ENCODE data around the gene CCDC33.

CCDC33 gene

GRCh38 chr15:74277242-74277810 is 41.2 kb downstream of the CCDC33 start:
- TF ChIP-seq ZNF70 (CRISPR knock-in tag; IDR thresholded peaks at IDR 0.05) (no peak), TCF4 (CRISPR knock-in tag; IDR thresholded peaks at IDR 0.05; ENCODE audit: borderline replicate concordance) (no peak), ZFP3 (CRISPR knock-in tag; IDR thresholded peaks at IDR 0.05) (0 out of 2 replicates have a peak, but pooled peaks have one; percentile 23)
- ATAC-seq = no peak

GRCh38 chr15:74278207-74278606 is 42.1 kb downstream of the CCDC33 start:
- ATAC-seq = no peak
- TF ChIP-seq SNAI2 (CRISPR knock-in tag; IDR thresholded peaks at IDR 0.05) (no peak), GLIS3 (CRISPR knock-in tag; IDR thresholded peaks at IDR 0.05) (no peak), TSHZ2 (CRISPR knock-in tag; IDR thresholded peaks at IDR 0.05) (no peak), ZC3H10 (CRISPR knock-in tag; IDR thresholded peaks at IDR 0.05) (no peak), TCF4 (CRISPR knock-in tag; IDR thresholded peaks at IDR 0.05; ENCODE audit: borderline replicate concordance) (no peak), OSR1 (CRISPR knock-in tag; IDR thresholded peaks at IDR 0.05) (no peak), ISL1 (CRISPR knock-in tag; IDR thresholded peaks at IDR 0.05) (no peak), TOX (CRISPR knock-in tag; IDR thresholded peaks at IDR 0.05; ENCODE audit: borderline replicate concordance) (no peak)
- TF ChIP-seq, protein P1, sequence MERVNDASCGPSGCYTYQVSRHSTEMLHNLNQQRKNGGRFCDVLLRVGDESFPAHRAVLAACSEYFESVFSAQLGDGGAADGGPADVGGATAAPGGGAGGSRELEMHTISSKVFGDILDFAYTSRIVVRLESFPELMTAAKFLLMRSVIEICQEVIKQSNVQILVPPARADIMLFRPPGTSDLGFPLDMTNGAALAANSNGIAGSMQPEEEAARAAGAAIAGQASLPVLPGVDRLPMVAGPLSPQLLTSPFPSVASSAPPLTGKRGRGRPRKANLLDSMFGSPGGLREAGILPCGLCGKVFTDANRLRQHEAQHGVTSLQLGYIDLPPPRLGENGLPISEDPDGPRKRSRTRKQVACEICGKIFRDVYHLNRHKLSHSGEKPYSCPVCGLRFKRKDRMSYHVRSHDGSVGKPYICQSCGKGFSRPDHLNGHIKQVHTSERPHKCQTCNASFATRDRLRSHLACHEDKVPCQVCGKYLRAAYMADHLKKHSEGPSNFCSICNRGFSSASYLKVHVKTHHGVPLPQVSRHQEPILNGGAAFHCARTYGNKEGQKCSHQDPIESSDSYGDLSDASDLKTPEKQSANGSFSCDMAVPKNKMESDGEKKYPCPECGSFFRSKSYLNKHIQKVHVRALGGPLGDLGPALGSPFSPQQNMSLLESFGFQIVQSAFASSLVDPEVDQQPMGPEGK (CRISPR knock-in tag; IDR thresholded peaks at IDR 0.05; ENCODE audit: borderline replicate concordance) = no peak

DNA sequence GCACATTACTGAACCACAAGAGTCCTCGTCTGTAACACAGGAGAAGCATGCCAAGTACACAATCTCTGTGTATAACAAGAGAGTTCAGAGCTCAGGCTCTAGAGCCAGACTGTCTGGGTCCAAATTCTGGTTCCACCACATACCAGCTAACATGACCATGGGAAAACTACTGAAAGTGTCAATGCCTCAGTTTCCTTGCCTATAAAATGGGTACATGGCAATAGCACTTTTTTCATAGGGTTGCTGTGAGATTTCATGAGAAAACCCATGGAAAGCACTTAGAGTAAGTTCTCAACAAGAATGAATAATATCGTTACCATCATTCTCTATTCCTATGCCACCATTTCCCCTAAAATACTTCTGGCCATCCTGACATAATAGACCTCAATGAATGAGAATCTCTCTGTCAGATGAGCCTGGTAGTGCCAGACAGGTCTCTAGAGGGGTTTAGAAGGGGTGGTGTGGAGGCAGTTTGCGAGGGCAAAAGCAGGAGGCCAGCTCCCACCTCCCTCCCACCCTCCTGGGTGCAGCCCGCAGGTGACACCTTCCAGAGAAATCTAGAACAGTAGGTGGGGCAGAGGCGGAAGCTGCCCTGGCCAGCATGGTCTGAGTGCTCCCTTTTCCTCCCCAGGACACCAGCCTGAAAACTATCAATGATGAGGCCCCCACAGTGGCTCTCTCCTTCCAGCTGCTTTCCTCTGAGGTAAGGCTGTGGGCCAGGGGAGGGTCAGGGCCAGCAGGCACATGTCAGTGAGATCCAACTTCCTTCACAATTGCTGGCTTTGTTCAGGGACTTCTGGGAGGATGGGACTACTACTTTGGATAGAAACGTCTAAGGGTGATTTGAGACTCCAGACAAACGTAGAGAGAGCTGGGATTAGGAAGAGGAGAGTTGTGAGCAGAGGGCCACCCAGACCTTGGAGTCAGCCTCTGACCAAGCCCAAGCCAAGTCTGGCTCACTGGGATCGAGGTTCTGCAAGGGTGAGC is 45.3 kb downstream of the CCDC33 start:
- no peak for ATAC-seq
- TF ChIP-seq, protein P2, sequence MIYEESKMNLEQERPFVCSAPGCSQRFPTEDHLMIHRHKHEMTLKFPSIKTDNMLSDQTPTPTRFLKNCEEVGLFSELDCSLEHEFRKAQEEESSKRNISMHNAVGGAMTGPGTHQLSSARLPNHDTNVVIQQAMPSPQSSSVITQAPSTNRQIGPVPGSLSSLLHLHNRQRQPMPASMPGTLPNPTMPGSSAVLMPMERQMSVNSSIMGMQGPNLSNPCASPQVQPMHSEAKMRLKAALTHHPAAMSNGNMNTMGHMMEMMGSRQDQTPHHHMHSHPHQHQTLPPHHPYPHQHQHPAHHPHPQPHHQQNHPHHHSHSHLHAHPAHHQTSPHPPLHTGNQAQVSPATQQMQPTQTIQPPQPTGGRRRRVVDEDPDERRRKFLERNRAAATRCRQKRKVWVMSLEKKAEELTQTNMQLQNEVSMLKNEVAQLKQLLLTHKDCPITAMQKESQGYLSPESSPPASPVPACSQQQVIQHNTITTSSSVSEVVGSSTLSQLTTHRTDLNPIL (CRISPR knock-in tag; IDR thresholded peaks at IDR 0.05; ENCODE audit: low read depth) = no peak
- TF ChIP-seq CSDC2 (CRISPR knock-in tag; IDR thresholded peaks at IDR 0.05) = no peak
- no peak for TF ChIP-seq ZC3H10 (CRISPR knock-in tag; IDR thresholded peaks at IDR 0.05)
- no peak for TF ChIP-seq GLIS3 (CRISPR knock-in tag; IDR thresholded peaks at IDR 0.05)
- TF ChIP-seq ZFP30 (CRISPR knock-in tag; IDR thresholded peaks at IDR 0.05) = no peak
- no peak for TF ChIP-seq ESRRG (CRISPR knock-in tag; IDR thresholded peaks at IDR 0.05)
- no peak for TF ChIP-seq ZNF565 (CRISPR knock-in tag; conservative IDR thresholded peaks at IDR 0.05; ENCODE audit: low read depth)
- no peak for TF ChIP-seq CSRNP3 (CRISPR knock-in tag; IDR thresholded peaks at IDR 0.05)
- TF ChIP-seq, protein P1 (CRISPR knock-in tag; IDR thresholded peaks at IDR 0.05; ENCODE audit: borderline replicate concordance) = no peak

All from SK-N-SH treated with all-trans-retinoic acid at 6 μM for 48 hours (cell line).